GM12875 (cell line): ENCODE results near the gene SMIM36.
"Not testable (repeated sequence)": the region's sequence is repeated elsewhere in the genome, so short reads cannot be mapped to it uniquely, and the experiment has no call there.

Experiments used
- H3K4me3 ChIP-seq: one replicate; pipeline ENCODE4 v1.5.1; 2011; ENCODE audit warnings: low read depth, low read length, control low read depth
- TF ChIP-seq, protein P1 (sequence below): IDR thresholded peaks from 2 replicates; pipeline ENCODE4 v1.5.1; 2011; ENCODE audit warnings: low read depth, mild to moderate bottlenecking, control low read depth, inconsistent platforms, low read length, moderate library complexity, borderline replicate concordance; ENCODE audit not compliant: insufficient read depth

The SMIM36 gene

GRCh38 chr17:55524440-55525220, 13.4 kb upstream of the SMIM36 start:
- TF ChIP-seq, protein P1, sequence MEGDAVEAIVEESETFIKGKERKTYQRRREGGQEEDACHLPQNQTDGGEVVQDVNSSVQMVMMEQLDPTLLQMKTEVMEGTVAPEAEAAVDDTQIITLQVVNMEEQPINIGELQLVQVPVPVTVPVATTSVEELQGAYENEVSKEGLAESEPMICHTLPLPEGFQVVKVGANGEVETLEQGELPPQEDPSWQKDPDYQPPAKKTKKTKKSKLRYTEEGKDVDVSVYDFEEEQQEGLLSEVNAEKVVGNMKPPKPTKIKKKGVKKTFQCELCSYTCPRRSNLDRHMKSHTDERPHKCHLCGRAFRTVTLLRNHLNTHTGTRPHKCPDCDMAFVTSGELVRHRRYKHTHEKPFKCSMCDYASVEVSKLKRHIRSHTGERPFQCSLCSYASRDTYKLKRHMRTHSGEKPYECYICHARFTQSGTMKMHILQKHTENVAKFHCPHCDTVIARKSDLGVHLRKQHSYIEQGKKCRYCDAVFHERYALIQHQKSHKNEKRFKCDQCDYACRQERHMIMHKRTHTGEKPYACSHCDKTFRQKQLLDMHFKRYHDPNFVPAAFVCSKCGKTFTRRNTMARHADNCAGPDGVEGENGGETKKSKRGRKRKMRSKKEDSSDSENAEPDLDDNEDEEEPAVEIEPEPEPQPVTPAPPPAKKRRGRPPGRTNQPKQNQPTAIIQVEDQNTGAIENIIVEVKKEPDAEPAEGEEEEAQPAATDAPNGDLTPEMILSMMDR = no peak
- no peak overlapping the region for H3K4me3 ChIP-seq

DNA sequence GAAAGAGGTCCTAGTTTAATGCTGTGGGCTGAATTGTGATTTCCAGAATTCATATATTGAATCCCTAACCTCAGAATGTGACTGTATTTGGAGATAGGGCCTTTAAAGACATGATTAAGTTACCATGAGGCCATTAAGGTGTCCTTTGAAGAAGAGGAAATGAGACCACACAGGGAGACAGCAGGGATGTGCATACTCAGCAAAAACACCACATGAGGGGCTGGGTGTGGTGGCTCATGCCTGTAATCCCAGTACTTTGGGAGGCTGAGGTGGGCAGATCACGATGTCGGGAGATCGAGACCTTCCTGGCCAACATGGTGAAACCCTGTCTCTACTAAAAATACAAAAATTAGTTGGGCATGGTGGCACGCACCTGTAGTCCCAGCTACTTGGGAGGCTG, 11.8 kb upstream of the SMIM36 start:
- H3K4me3 ChIP-seq = not testable (repeated sequence)

DNA sequence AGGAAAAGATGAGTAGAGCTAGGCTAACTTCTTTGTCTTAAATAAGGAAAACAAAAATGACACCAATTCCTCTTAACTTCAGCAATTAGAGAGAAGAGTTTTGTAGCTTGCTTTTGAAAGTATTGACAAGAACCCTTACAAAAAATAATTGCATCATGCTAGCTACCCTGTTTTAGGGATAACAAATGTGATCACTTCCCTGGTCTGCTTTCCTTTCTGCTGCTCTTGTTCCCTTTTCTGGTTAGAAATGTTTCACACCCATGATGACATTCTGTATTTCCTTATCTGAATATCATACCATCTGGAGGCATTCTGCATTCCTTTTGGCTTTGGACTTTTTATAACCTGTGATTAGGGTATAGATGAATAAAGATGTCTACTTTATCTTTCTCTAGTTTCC, 9.9 kb upstream of the SMIM36 start:
- TF ChIP-seq, protein P1 = no peak
- no peak overlapping the region for H3K4me3 ChIP-seq

- TF ChIP-seq, protein P1 = no peak
- no peak overlapping the region for H3K4me3 ChIP-seq
Measured at GRCh38 chr17:55520402-55520801, 9.2 kb upstream of the SMIM36 start.

DNA sequence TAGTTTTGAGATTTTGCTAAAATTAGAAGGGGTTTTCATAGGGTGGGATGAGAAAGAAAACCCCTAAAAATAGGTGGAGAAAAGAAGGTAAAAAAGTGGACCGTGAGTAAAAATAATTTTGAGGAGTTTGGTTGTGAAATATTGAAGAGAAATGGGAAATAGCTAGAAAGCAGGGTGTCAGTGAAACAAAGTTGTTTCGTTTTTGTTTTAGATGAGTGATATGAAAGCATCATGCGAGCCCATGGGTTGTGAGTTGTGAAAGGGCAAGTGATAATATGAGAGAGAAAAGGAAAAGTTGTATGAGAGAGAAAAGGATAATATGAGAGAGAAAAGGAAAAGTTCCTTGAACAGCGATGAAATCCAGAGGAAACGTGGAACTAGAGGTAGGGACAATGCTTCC, 7.3 kb upstream of the SMIM36 start:
- H3K4me3 ChIP-seq = no peak overlapping the region
- TF ChIP-seq, protein P1 = no peak

DNA sequence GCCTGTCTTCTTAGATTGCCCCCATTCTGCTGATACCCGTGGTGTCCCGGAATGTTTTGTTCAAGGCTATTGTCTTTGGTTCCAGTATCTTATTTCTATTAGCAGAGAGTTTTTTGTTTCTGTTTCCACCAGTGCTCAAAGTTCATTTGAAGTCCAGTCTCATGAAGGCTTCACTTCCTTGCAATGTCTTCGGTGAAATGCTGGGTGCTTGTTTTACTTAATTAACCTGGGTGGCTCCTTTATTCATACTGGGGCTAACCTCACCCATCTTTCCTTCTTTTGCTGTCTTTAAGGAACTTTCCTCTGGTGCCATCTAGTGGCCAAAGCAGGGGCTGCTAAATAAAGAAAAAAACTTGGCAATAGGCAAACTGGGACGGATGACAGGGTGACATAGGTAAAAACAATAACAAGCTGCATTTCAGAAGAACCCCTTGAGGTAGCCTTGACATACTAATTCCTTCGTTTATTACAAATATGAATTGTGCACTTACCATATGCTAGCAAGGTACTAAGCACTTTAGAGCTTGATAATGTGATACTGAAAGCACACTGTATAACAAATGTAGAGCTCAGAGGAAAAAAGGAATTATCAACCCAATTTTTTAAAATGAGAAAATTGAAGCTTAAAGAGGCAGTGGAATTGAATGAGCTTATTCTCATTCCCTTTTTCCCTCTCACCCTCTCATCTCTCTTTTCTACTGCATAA, 2.8 kb upstream of the SMIM36 start:
- no peak overlapping the region for H3K4me3 ChIP-seq
- TF ChIP-seq, protein P1 = peak; percentile 74

GRCh38 chr17:55507669-55508068, 3.6 kb downstream of the SMIM36 start:
- not testable (repeated sequence) for H3K4me3 ChIP-seq

DNA sequence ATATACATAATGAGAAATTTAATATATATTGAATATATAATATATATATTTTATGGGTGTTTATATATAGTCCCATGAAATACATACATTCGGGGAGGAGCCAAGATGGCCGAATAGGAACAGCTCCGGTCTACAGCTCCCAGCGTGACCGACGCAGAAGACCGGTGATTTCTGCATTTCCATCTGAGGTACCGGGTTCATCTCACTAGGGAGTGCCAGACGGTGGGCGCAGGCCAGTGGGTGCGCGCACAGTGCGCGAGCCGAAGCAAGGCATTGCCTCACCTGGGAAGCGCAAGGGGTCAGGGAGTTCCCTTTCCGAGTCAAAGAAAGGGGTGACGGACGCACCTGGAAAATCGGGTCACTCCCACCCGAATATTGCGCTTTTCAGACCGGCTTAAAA, 9.6 kb downstream of the SMIM36 start:
- not testable (repeated sequence) for H3K4me3 ChIP-seq
